BLaER1 treated with 17β-estradiol and CSF1 and Interleukin-3, amounts not matched to agents 10 nM and 100 nM (cell line): ENCODE data around the gene CYP2B6.
"Not testable (repeated sequence)": the region's sequence is repeated elsewhere in the genome, so short reads cannot be mapped to it uniquely, and the experiment has no call there.

Experiments
- H3K27ac ChIP-seq, 11 experiments: shearing (Covaris generic); formaldehyde crosslinking; 2 replicates each; pipeline ENCODE4 v1.8.1; 2022
- H3K27me3 ChIP-seq, 11 experiments: shearing (Covaris generic); formaldehyde crosslinking; 2 replicates each; pipeline ENCODE4 v1.8.1; 2022
- H3K36me3 ChIP-seq, 11 experiments: shearing (Covaris generic); formaldehyde crosslinking; 2 replicates each; pipeline ENCODE4 v1.8.1; 2022
- H3K4me1 ChIP-seq, 10 experiments: shearing (Covaris generic); formaldehyde crosslinking; 2 replicates each; pipeline ENCODE4 v1.8.1; 2022
- H3K4me2 ChIP-seq, 11 experiments: shearing (Covaris generic); formaldehyde crosslinking; 2 replicates each; pipeline ENCODE4 v1.8.1; 2022
- H3K4me3 ChIP-seq, 10 experiments: shearing (Covaris generic); formaldehyde crosslinking; 2 replicates each; pipeline ENCODE4 v1.8.1; 2022
- H3K9ac ChIP-seq, 11 experiments: shearing (Covaris generic); formaldehyde crosslinking; 2 replicates each; pipeline ENCODE4 v1.8.1; 2022
- H3K9me3 ChIP-seq, 11 experiments: shearing (Covaris generic); formaldehyde crosslinking; replicated peaks in 1 of 11; 2 replicates each; pipeline ENCODE4 v1.8.1; 2022
- H4K20me1 ChIP-seq, 11 experiments: shearing (Covaris generic); formaldehyde crosslinking; 2 replicates each; pipeline ENCODE4 v1.8.1; 2022
- Cebpa-rat ChIP-seq, 11 experiments: shearing (Covaris generic); IDR thresholded peaks; 2 replicates each; pipeline ENCODE4 v1.8.1; 2022

The CYP2B6 gene

DNA sequence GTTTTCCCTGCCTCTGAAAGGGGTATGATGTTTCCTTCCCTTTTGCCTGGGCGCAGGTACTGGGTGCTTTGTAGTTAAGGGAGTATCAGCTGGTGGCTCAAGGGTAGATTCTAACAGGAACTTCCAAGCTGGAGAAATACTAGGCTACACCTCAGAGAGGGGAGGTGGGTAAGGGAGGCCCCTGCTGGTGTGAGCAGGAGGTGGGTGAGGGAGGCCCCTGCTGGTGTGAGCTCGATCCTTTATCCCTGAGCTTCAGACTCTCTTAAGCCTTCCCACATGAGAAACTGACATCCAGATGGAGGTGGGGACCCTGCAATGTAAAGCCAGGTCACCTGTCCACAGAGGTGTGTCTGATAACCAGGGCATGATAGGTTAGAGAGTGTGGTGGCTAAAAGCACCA is 32.1 kb downstream of the CYP2B6 start:
- Histone ChIP-seq H3K27me3 (no peaks in the 10 kb centered on the region), H3K4me1 (no peaks in the 10 kb centered on the region), H3K27ac (no peak overlapping the region), H3K9ac (no peak overlapping the region), H3K9me3 (no peaks in the 10 kb centered on the region), H3K36me3 (no peaks in the 10 kb centered on the region), H3K4me3 (no peak overlapping the region), H3K4me2 (no peak overlapping the region), H4K20me1 (no peaks in the 10 kb centered on the region)
- TF ChIP-seq Cebpa-rat (IDR thresholded peaks at IDR 0.05): no peak

DNA sequence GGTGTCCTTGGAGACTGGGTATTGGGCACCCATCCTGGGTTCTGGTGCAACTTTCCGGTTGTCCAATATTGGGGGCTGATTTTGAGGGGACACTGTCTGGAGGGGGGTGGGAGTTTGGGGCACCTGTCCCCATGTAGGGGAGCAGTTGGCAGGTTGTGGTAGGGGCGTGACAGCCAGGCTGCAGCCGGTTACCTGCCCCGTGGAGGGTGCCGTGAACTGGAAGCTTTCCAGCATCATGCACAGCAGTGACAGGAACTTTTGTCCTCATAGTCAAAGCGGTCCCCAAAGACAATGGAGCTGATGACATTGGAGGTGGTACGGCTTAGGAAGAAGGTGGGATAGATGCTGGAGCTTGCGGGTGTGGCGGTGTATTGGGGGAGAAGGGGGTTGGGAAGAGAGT is 34.3 kb downstream of the CYP2B6 start:
- Histone ChIP-seq H3K9me3 (no peaks in the 10 kb centered on the region), H3K4me2 (no peak overlapping the region), H3K4me1 (no peaks in the 10 kb centered on the region), H3K36me3 (no peaks in the 10 kb centered on the region), H3K27ac (no peak overlapping the region), H3K4me3 (no peak overlapping the region), H3K9ac (no peak overlapping the region), H4K20me1 (no peaks in the 10 kb centered on the region), H3K27me3 (no peaks in the 10 kb centered on the region)
- TF ChIP-seq Cebpa-rat (IDR thresholded peaks at IDR 0.05): no peak

DNA sequence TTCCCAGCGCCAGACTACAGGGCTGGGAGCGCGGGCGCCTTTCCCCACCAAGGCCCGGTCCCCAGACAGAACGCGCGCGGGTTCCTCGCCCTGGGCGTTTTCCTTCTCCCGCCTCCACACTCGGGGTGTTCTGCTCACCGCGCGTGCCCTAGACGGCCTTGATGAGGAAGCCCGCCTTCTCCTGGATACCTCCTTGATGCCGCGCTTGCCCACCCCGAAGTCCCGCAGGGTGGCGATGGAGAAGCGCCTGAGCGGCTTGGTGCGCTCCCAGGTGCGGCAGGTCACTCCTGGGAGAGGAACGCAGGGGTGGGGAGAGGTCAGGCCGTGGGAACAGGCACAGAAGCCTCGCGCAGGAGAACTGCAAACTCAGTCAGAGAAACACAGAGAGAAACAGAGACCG is 34.8 kb downstream of the CYP2B6 start:
- Histone ChIP-seq H3K36me3 (no peaks in the 10 kb centered on the region), H3K4me2 (no peak overlapping the region), H3K27me3 (no peaks in the 10 kb centered on the region), H3K9me3 (no peaks in the 10 kb centered on the region), H3K4me1 (no peaks in the 10 kb centered on the region), H3K27ac (no peak overlapping the region), H3K4me3 (no peak overlapping the region), H4K20me1 (no peaks in the 10 kb centered on the region), H3K9ac (no peak overlapping the region)
- TF ChIP-seq Cebpa-rat (IDR thresholded peaks at IDR 0.05): no peak

DNA sequence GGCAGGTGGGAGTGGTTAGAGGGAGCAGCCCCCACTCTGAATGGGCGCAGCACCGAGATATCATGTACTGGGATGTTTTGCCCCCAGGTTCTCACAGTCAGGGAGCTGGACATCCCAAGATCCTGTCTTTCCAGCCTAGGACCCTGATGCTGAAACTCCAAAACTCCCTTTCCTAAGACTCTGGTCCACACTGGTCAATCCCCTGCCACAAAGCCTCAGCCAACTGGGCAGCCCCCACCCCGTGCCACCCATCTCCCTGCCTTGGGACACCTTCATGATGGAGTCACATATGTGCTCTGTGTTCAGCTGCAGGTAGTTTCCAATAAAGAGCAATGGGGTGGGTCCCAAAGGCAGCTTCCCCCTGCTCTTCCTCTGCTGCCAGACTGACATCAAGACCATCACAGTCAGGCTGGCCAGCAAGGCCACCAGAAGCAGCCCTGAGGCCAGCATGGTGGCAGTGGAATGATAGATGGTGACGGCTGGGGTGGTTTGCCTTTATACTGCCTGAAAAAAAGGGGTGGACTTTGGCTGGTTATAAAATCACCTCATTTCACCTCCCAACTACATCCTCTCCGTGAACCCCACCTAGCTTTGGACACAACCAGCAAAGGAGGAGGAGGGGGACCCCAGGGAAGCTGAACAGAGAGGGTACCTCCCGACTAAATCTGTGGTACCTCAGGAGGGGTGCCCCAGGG is 36.3 kb downstream of the CYP2B6 start:
- no peak overlapping the region for H3K4me3 ChIP-seq

DNA sequence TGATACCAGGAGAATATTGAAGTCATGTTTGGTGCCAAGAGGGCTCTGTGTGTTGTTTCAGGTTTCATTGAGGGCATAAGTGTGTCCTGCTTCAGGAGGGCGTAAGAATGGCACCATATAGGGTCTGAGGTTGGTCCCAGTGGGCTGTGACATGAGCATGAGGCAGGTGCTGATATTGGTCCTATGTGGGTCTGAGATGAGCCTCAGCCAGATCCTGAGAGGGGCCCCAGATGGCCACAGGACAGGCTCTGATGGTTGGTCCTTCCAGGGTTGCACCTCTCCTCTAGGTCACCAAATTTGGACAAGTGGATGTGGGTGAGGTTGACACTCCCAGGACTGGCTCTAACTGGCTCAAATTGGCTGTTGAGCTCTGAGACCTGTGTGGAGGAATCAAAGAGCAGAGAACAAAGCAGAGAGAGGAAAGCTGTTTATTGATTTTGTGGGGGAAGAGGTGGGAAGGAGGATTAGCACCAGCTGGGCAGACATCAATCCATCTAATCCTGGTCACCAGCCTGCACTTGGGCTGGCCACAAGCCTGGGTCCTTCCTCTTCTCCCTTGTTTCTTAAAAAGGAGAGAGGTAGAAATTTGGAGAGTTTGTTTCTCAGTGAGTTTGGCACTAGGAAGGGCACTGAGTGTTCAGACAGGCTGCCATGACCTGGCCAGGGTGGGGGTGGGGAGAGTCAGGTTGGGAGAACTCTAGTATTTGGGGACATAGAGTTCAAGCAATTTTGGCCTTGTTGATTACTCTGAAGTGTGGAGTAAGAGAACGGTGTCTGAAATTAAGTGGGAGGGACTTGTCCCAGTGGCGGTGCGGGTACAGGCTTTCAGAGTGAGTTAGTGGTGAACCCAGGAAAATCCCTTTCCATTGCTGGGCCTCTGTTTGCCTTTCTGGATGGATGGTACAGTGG is 38.7 kb downstream of the CYP2B6 start:
- H3K27me3 ChIP-seq: no peaks in the 10 kb centered on the region
- no peaks in the 10 kb centered on the region for H3K4me1 ChIP-seq
- H4K20me1 ChIP-seq: no peaks in the 10 kb centered on the region
- H3K36me3 ChIP-seq: no peaks in the 10 kb centered on the region
- no peak for TF ChIP-seq Cebpa-rat (IDR thresholded peaks at IDR 0.05)
- H3K4me3 ChIP-seq: no peak overlapping the region
- H3K27ac ChIP-seq: no peak overlapping the region
- H3K4me2 ChIP-seq: no peak overlapping the region
- no peak overlapping the region for H3K9ac ChIP-seq
- peaks cover 0 to 22% (median 14%) of the 10 kb centered on the region in 11 experiments; a peak in 16 of 22 replicates for H3K9me3 ChIP-seq

More for the DNA sequence above, 36.3 kb downstream of the CYP2B6 start:
- no peaks in the 10 kb centered on the region for H3K4me1 ChIP-seq
- H3K36me3 ChIP-seq: no peaks in the 10 kb centered on the region
- H4K20me1 ChIP-seq: no peaks in the 10 kb centered on the region
- no peaks in the 10 kb centered on the region for H3K27me3 ChIP-seq
- no peak for TF ChIP-seq Cebpa-rat (IDR thresholded peaks at IDR 0.05)
- no peak overlapping the region for H3K4me2 ChIP-seq
- H3K27ac ChIP-seq: no peak overlapping the region
- H3K9me3 ChIP-seq: peaks cover 0 to 5% (median 2%) of the 10 kb centered on the region in 11 experiments; a peak in 4 of 22 replicates
- no peak overlapping the region for H3K9ac ChIP-seq

DNA sequence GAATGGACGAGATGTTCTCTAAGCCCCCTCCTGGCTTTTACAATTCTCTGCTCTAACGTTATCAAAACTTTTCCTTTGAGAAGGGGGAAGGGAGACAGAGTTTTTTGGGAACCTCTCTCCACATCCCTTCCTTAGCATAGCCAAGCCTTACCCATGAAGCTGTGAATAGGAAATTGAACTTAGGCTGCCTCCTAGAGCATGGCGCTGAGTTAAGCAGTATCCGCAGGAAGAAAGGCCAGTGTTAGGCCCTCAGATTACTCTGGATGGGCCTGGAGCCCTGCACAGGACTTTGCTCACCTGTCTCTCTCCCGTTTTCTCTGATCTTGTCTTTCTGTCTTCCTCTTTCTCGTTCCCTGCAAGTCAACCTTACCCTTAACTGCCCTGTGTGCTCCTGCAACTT is 39.6 kb downstream of the CYP2B6 start:
- Histone ChIP-seq H3K4me2 (no peak overlapping the region), H3K4me3 (no peak overlapping the region), H3K4me1 (no peaks in the 10 kb centered on the region), H3K27ac (no peak overlapping the region), H3K27me3 (no peaks in the 10 kb centered on the region), H3K9me3 (peaks cover 0 to 22% (median 14%) of the 10 kb centered on the region in 11 experiments; a peak in 16 of 22 replicates), H3K9ac (no peak overlapping the region), H4K20me1 (no peaks in the 10 kb centered on the region), H3K36me3 (no peaks in the 10 kb centered on the region)
- TF ChIP-seq Cebpa-rat (IDR thresholded peaks at IDR 0.05): no peak

DNA sequence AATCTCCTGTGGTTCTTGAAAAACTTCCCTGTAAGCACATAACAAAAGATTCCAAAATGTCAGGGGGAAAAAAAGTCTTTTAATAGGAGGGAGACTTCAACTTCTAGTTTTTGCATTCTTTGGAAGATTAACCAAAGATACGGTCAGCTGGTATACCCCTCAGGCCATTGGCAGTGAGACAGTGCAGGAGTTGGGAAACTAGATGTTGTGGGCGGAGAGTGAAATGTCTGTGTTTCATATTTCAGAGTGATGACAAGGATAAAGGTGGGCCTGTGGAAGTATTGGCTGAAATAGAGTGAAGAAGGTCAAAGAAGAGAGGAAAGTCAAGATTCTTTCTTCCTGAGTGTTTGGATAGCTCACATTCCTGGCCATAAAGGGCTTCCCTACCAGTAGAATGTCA is 40.8 kb downstream of the CYP2B6 start:
- Histone ChIP-seq H3K9ac (no peak overlapping the region), H3K36me3 (no peaks in the 10 kb centered on the region), H3K4me3 (no peak overlapping the region), H3K27ac (no peak overlapping the region), H3K4me2 (no peak overlapping the region), H3K4me1 (no peaks in the 10 kb centered on the region), H3K9me3 (peaks cover 0 to 22% (median 14%) of the 10 kb centered on the region in 11 experiments; a peak in 16 of 22 replicates), H3K27me3 (no peaks in the 10 kb centered on the region), H4K20me1 (no peaks in the 10 kb centered on the region)
- no peak for TF ChIP-seq Cebpa-rat (IDR thresholded peaks at IDR 0.05)

DNA sequence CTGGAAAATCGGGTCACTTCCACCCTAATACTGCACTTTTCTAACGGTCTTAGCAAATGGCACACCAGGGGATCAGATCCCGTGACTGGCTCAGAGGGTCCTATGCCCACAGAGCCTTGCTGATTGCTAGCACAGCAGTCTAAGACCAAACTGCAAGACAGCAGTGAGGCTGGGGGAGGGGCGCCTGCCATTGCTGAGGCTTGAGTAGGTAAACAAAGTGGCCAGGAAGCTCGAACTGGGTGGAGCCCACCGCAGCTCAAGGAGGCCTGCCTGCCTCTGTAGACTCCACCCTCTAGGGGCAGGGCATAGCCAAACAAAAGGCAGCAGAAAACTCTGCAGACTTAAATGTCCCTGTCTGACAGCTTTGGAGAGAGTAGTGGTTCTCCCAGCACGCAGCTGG is 42.2 kb downstream of the CYP2B6 start:
- not testable (repeated sequence) for H3K36me3 ChIP-seq, H3K4me1 ChIP-seq

DNA sequence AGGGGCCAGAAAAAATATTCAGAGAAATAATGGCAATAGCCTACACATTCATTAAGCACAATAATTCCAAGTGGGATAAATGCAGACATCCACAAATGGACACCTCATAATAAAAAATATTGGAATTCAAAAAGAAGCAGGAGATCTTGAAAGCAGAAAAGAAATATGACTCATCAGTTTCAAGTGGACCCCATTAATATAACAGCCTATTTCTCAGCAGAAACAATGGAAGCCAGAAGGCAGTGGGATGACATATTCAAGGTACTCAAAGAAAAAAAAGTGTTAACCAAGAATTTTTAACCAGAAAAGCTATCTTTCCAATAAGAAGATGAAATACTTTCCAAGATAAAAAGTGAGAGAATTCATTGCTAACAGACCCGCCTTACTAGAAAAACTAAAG is 48.7 kb downstream of the CYP2B6 start:
- H3K36me3 ChIP-seq: no peaks in the 10 kb centered on the region
- H4K20me1 ChIP-seq: no peaks in the 10 kb centered on the region
- H3K4me2 ChIP-seq: no peak overlapping the region
- H3K9me3 ChIP-seq: no peaks in the 10 kb centered on the region
- H3K9ac ChIP-seq: no peak overlapping the region
- no peaks in the 10 kb centered on the region for H3K27me3 ChIP-seq
- H3K4me1 ChIP-seq: no peaks in the 10 kb centered on the region
- H3K27ac ChIP-seq: no peak overlapping the region
- no peak for TF ChIP-seq Cebpa-rat (IDR thresholded peaks at IDR 0.05)
- H3K4me3 ChIP-seq: no peak overlapping the region

More for the DNA sequence above, 42.2 kb downstream of the CYP2B6 start:
- H3K27ac ChIP-seq, H4K20me1 ChIP-seq, H3K4me2 ChIP-seq, H3K9ac ChIP-seq, H3K4me3 ChIP-seq, H3K27me3 ChIP-seq: not testable (repeated sequence)
- peaks cover 0 to 22% (median 14%) of the 10 kb centered on the region in 11 experiments; a peak in 16 of 22 replicates for H3K9me3 ChIP-seq

DNA sequence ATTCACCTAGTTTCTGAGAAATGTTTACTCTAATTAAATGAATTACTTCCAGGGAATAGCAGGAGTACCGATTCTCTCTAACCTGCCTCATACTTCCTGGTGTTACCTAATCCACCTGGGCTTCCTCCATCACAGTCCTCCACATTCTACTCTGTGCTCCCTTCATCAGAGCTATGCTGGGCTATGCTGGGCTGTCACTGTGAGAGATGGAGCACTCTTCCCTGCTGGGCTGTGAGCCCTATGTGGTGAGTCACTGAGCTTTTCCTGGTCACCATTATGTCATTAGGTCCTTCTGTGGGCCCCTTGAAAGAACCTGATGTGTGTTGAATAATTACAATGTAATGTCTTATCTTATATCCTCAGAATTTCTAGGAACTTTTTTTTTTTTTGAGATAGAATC is 54.0 kb downstream of the CYP2B6 start:
- not testable (repeated sequence) for H3K9ac ChIP-seq, H3K9me3 ChIP-seq, H3K36me3 ChIP-seq, H3K4me2 ChIP-seq, H3K27ac ChIP-seq, H3K27me3 ChIP-seq, H4K20me1 ChIP-seq, H3K4me1 ChIP-seq, H3K4me3 ChIP-seq
